ENCODE data around the gene FBXO31. TPM values are rescaled to one million over a fixed set of nuclear protein-coding genes. Genes with fewer than 3 reads are reported as not detected.

The FBXO31 gene
- total RNA-seq, 2 donors from 2014 or later, result 39.5 to 65.8 TPM

- Histone ChIP-seq H3K4me3 (no peak overlapping the region), H3K27me3 (replicated peaks; ENCODE audit: insufficient read depth) (no peaks in the 10 kb centered on the region), H3K4me1 (replicated peaks) (peaks cover 6% of the 10 kb centered on the region), H3K27ac (no peak overlapping the region), H3K36me3 (no peaks in the 10 kb centered on the region), H3K9me3 (no peaks in the 10 kb centered on the region)
- intact Hi-C loops (cut with DNase I), result no loop called here
- DNase-seq (ENCODE audit: low spot score), result no peak
- TF ChIP-seq POLR2A (IDR thresholded peaks at IDR 0.05), result no peak
- TF ChIP-seq, protein P1, sequence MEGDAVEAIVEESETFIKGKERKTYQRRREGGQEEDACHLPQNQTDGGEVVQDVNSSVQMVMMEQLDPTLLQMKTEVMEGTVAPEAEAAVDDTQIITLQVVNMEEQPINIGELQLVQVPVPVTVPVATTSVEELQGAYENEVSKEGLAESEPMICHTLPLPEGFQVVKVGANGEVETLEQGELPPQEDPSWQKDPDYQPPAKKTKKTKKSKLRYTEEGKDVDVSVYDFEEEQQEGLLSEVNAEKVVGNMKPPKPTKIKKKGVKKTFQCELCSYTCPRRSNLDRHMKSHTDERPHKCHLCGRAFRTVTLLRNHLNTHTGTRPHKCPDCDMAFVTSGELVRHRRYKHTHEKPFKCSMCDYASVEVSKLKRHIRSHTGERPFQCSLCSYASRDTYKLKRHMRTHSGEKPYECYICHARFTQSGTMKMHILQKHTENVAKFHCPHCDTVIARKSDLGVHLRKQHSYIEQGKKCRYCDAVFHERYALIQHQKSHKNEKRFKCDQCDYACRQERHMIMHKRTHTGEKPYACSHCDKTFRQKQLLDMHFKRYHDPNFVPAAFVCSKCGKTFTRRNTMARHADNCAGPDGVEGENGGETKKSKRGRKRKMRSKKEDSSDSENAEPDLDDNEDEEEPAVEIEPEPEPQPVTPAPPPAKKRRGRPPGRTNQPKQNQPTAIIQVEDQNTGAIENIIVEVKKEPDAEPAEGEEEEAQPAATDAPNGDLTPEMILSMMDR (IDR thresholded peaks at IDR 0.05), result no peak
- TF ChIP-seq POLR2AphosphoS5 (IDR thresholded peaks at IDR 0.05), result no peak
- WGBS, result 85% methylated on average over 9 of the region's 9 CpGs
These were observed 61.2 kb downstream of the FBXO31 start for GRCh38 chr16:87322360-87322759.

DNA sequence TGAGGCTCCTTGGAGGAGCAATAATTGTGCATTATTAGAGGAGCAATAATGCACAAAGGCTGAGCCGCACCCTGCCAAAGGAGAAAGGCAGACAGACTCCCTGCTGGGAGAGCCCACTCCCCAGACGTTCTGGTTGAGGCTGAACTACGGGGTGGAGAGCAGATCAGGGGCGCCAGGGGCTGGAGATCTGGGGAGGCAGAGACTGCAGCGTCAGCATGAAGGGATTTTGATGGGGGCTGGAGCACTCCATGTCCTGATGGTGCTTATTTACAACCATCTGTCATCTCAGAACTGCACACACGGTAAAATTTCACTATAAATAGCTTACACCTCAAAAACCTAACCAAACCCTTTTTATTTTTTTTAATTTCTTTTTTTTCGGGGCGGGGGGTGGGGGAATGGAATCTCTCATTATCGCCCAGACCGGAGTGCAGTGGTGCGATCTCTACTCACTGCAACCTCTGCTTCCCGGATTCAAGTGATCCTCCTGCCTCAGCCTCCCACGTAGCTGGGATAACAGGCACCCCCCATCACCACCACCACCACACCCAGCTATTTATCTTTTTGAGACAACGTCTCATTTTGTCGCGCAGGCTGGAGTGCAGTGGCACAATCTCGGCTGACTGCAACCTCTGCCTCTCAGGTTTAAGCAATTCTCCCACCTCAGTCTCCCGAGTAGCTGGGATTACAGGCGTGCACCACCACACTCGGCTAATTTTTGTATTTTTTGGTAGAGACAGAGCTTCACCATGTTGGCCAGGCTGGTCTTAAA lies 62.1 kb downstream of the FBXO31 start:
- 82% methylated on average over 20 of the region's 20 CpGs for WGBS
- Histone ChIP-seq H3K4me3 (no peak overlapping the region), H3K4me1 (replicated peaks) (peaks cover 6% of the 10 kb centered on the region), H3K36me3 (no peaks in the 10 kb centered on the region), H3K27me3 (replicated peaks; ENCODE audit: insufficient read depth) (no peaks in the 10 kb centered on the region), H3K27ac (no peak overlapping the region), H3K9me3 (no peaks in the 10 kb centered on the region)
- DNase-seq (ENCODE audit: low spot score), result no peak
- TF ChIP-seq, protein P1 (IDR thresholded peaks at IDR 0.05), result no peak
- TF ChIP-seq POLR2AphosphoS5 (IDR thresholded peaks at IDR 0.05), result no peak
- TF ChIP-seq POLR2A (IDR thresholded peaks at IDR 0.05), result no peak
- intact Hi-C loops (cut with DNase I), result no loop called here

DNA sequence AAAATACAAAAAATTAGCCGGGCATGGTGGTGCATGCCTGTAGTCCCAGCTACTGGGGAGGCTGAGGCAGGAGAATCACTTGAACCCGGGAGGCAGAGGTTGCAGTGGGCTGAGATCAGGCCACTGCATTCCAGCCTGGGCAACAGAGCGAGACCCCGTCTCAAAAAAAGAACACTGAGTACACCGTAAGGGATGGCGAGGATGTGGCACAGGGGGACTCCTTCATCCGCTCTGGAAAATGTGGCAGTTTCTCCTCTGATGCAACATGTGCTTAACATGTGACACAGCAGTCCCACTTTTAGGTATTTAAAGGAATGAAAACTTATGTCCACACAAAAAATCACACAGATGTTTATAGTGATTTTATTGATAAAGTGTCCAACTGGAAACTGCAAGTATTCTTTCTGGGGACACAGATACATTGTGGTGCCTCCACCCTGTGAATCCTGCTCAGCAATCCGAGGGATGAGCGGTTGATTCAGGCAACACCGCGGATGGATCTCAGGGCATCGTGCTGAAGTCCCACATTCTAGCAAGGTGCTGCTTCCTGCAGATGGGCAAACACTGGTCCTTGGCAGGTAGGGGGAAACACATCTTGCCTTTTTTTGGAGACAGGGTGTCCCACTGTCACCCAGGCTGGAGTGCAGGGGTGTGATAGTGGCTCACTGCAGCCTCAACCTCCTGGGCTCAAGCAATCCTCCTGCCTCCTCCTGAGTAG lies 62.9 kb downstream of the FBXO31 start:
- intact Hi-C loops (cut with DNase I), result no loop called here
- no peaks in the 10 kb centered on the region for H3K36me3 ChIP-seq
- no peak for TF ChIP-seq POLR2A (IDR thresholded peaks at IDR 0.05)
- TF ChIP-seq POLR2AphosphoS5 (IDR thresholded peaks at IDR 0.05), result no peak
- TF ChIP-seq, protein P1 (IDR thresholded peaks at IDR 0.05), result no peak
- H3K4me1 ChIP-seq (replicated peaks), result peaks cover 6% of the 10 kb centered on the region
- no peaks in the 10 kb centered on the region for H3K9me3 ChIP-seq
- no peak for DNase-seq (ENCODE audit: low spot score)
- no peak overlapping the region for H3K4me3 ChIP-seq
- H3K27ac ChIP-seq, result no peak overlapping the region
- no peaks in the 10 kb centered on the region for H3K27me3 ChIP-seq (replicated peaks; ENCODE audit: insufficient read depth)
- WGBS, result 83% methylated on average over 12 of the region's 12 CpGs

- DNase-seq (ENCODE audit: low spot score), result no peak
- WGBS, result 86% methylated on average over 7 of the region's 7 CpGs
- H3K36me3 ChIP-seq, result no peaks in the 10 kb centered on the region
These were observed 63.5 kb downstream of the FBXO31 start for GRCh38 chr16:87319997-87320491.

More at GRCh38 chr16:87319997-87320491, 63.5 kb downstream of the FBXO31 start:
- peaks cover 6% of the 10 kb centered on the region for H3K4me1 ChIP-seq (replicated peaks)
- H3K4me3 ChIP-seq, result no peak overlapping the region
- TF ChIP-seq, protein P1 (IDR thresholded peaks at IDR 0.05), result no peak
- TF ChIP-seq POLR2AphosphoS5 (IDR thresholded peaks at IDR 0.05) (no peak), POLR2A (IDR thresholded peaks at IDR 0.05) (no peak)
- no peak overlapping the region for H3K27ac ChIP-seq
- intact Hi-C loops (cut with DNase I), result loop anchor here (10.0 kb wide), 1 partner anchor 175 kb away; the partner anchor contains the start of gene ZCCHC14
- no peaks in the 10 kb centered on the region for H3K9me3 ChIP-seq
- no peaks in the 10 kb centered on the region for H3K27me3 ChIP-seq (replicated peaks; ENCODE audit: insufficient read depth)
